Sigmoid colon (tissue), 4 donors: ENCODE data around the gene TNFRSF14.

Experiments used
- CTCF ChIP-seq, 4 experiments: fragments of 450-650 bp in 3 of 4; fragments of 200-600 bp in 1 of 4; IDR thresholded peaks; one replicate each; pipeline ENCODE4 v1.5.1; 2016 to 2019; ENCODE audit warnings: antibody characterized with exemption in 4 of 4, mild to moderate bottlenecking in 3 of 4, moderate library complexity in 2 of 4
- EP300 ChIP-seq, 4 donors: sonication (generic); formaldehyde crosslinking; IDR thresholded peaks; one replicate each; pipeline ENCODE4 v1.6.1; 2017; ENCODE audit warnings: antibody characterized with exemption in 4 of 4
- POLR2A ChIP-seq, 2 donors: fragments of 450-650 bp; IDR thresholded peaks; one replicate each; pipeline ENCODE4 v1.6.1; 2016; ENCODE audit warnings: antibody characterized with exemption in 2 of 2, mild to moderate bottlenecking in 2 of 2, moderate library complexity in 2 of 2
- POLR2AphosphoS5 ChIP-seq, 4 donors: sonication (generic); formaldehyde crosslinking; IDR thresholded peaks; one replicate each; pipeline ENCODE4 v1.6.1; 2017; ENCODE audit warnings: antibody characterized with exemption in 4 of 4

GRCh38 chr1:2520206-2520605 lies 36.0 kb upstream of the TNFRSF14 start:
- no peak for TF ChIP-seq CTCF (IDR thresholded peaks at IDR 0.05)
- TF ChIP-seq POLR2A (IDR thresholded peaks at IDR 0.05): no peak
- no peak for TF ChIP-seq POLR2AphosphoS5 (IDR thresholded peaks at IDR 0.05)
- TF ChIP-seq EP300 (IDR thresholded peaks at IDR 0.05): no peak
